Measurements from ENCODE around the gene C16orf92.
A peak's percentile ranks its signal among the peaks of the same experiment; 100 is the strongest.

Gene C16orf92

GRCh38 chr16:30022887-30023286, at the start of gene C16orf92:
C16orf92 (plus strand) TSS chr16:30023198; CDS start chr16:30023341, 143 bp downstream.
- no peak for DNase-seq

GRCh38 chr16:29973384-29974246, 49.4 kb upstream of the C16orf92 start, which contains the start of gene TAOK2:
TAOK2 (plus strand) TSS chr16:29973868; CDS start chr16:29977773, 3,905 bp downstream.
- peak; percentile 94 for DNase-seq

- no peak for DNase-seq
Measured at GRCh38 chr16:29974291-29975133, 48.5 kb upstream of the C16orf92 start.

GRCh38 chr16:29975134-29975538, 47.9 kb upstream of the C16orf92 start:
- no peak for DNase-seq

GRCh38 chr16:29975811-29976511, 47.0 kb upstream of the C16orf92 start:
- DNase-seq, result no peak

- DNase-seq, result no peak
Measured at GRCh38 chr16:29977063-29977825, 45.8 kb upstream of the C16orf92 start.

GRCh38 chr16:29978081-29978480, 44.9 kb upstream of the C16orf92 start:
- DNase-seq, result no peak

- no peak for DNase-seq
Measured at GRCh38 chr16:29978564-29979270, 44.3 kb upstream of the C16orf92 start.

GRCh38 chr16:29982560-29983419, 40.2 kb upstream of the C16orf92 start:
- DNase-seq, result no peak

- DNase-seq, result no peak
Measured at GRCh38 chr16:29983420-29984136, 39.4 kb upstream of the C16orf92 start.

- DNase-seq, result no peak
Measured at GRCh38 chr16:29984137-29984763, 38.7 kb upstream of the C16orf92 start.

- DNase-seq, result no peak
Measured at GRCh38 chr16:29984764-29985147, 38.2 kb upstream of the C16orf92 start.

GRCh38 chr16:29985271-29985811, 37.7 kb upstream of the C16orf92 start:
- DNase-seq, result no peak

- DNase-seq, result no peak
Measured at GRCh38 chr16:29986231-29986630, 36.8 kb upstream of the C16orf92 start.

GRCh38 chr16:29986931-29987330, 36.1 kb upstream of the C16orf92 start:
- DNase-seq, result no peak

GRCh38 chr16:29987371-29988085, 35.5 kb upstream of the C16orf92 start:
- no peak for DNase-seq

GRCh38 chr16:29988346-29989075, 34.5 kb upstream of the C16orf92 start:
- no peak for DNase-seq

Measured in activated gamma-delta T cell treated with Interleukin-2 at 50 U/mL for 16 hours (primary cell).